H9 (cell line): Measurements from ENCODE around the gene GPR146. TPM values are rescaled to one million over a fixed set of nuclear protein-coding genes. Genes with fewer than 3 reads are reported as not detected.
A peak's percentile ranks its signal among the peaks of the same experiment; 100 is the strongest.

Experiments
- DNase-seq: peaks from one replicate; pipeline ENCODE4 v3.0.0-alpha.2; 2017
- H2AFZ ChIP-seq: one replicate; pipeline ENCODE4 v1.6.1; 2013; ENCODE audit warnings: mild to moderate bottlenecking, low read length, control low read depth, moderate library complexity
- H2AK5ac ChIP-seq: 2 replicates; pipeline ENCODE4 v1.6.1; 2013; ENCODE audit warnings: low read length, control low read depth, mixed read lengths; ENCODE audit not compliant: insufficient read length
- H2BK120ac ChIP-seq: one replicate; pipeline ENCODE4 v1.6.1; 2013; ENCODE audit warnings: low read depth, mild to moderate bottlenecking, low read length, control low read depth, inconsistent platforms; ENCODE audit not compliant: poor library complexity, severe bottlenecking
- H2BK12ac ChIP-seq: 2 replicates; pipeline ENCODE4 v1.6.1; 2013; ENCODE audit warnings: low read length, control low read depth, mixed read lengths, low read depth; ENCODE audit not compliant: insufficient read length
- H2BK15ac ChIP-seq: 2 replicates; pipeline ENCODE4 v1.6.1; 2013; ENCODE audit warnings: low read depth, low read length, control low read depth
- H2BK20ac ChIP-seq: one replicate; pipeline ENCODE4 v1.6.1; 2013; ENCODE audit warnings: low read depth, mild to moderate bottlenecking, low read length, control low read depth, inconsistent platforms; ENCODE audit not compliant: poor library complexity, severe bottlenecking
- H2BK5ac ChIP-seq: 2 replicates; pipeline ENCODE4 v1.6.1; 2013; ENCODE audit warnings: low read length, control low read depth, mixed read lengths; ENCODE audit not compliant: insufficient read length
- H3K14ac ChIP-seq: 2 replicates; pipeline ENCODE4 v1.6.1; 2013; ENCODE audit warnings: low read length, control low read depth; ENCODE audit not compliant: insufficient read depth
- H3K18ac ChIP-seq: 2 replicates; pipeline ENCODE4 v1.6.1; 2013; ENCODE audit warnings: low read depth, mild to moderate bottlenecking, mixed read lengths, low read length, control low read depth; ENCODE audit not compliant: insufficient read length
- H3K23ac ChIP-seq: 2 replicates; pipeline ENCODE4 v1.6.1; 2013; ENCODE audit warnings: low read length, control low read depth, mixed read lengths, low read depth; ENCODE audit not compliant: insufficient read length
- H3K23me2 ChIP-seq: 2 replicates; pipeline ENCODE4 v1.6.1; 2013; ENCODE audit warnings: low read depth, mild to moderate bottlenecking, mixed read lengths, low read length, control low read depth; ENCODE audit not compliant: insufficient read length, poor library complexity, severe bottlenecking
- H3K27ac ChIP-seq: 2 replicates; pipeline ENCODE4 v1.5.1; 2013; ENCODE audit warnings: low read length, control low read depth, mixed read lengths, low read depth; ENCODE audit not compliant: insufficient read length
- H3K27me3 ChIP-seq: 2 replicates; pipeline ENCODE4 v1.6.1; 2013; ENCODE audit warnings: low read length, control low read depth, inconsistent platforms; ENCODE audit not compliant: insufficient read depth
- H3K4ac ChIP-seq: 2 replicates; pipeline ENCODE4 v1.6.1; 2013; ENCODE audit warnings: low read depth, mild to moderate bottlenecking, control low read depth, inconsistent platforms, low read length, moderate library complexity
- H3K4me1 ChIP-seq: 2 replicates; pipeline ENCODE4 v1.6.1; 2013; ENCODE audit warnings: low read length, control low read depth, inconsistent platforms; ENCODE audit not compliant: insufficient read depth
- H3K4me2 ChIP-seq: 2 replicates; pipeline ENCODE4 v1.6.1; 2013; ENCODE audit warnings: low read length, control low read depth, mixed read lengths; ENCODE audit not compliant: insufficient read length, insufficient read depth
- H3K56ac ChIP-seq: 2 replicates; pipeline ENCODE4 v1.6.1; 2013; ENCODE audit warnings: low read depth, mild to moderate bottlenecking, mixed read lengths, low read length, control low read depth; ENCODE audit not compliant: insufficient read length
- H3K79me1 ChIP-seq: 2 replicates; pipeline ENCODE4 v1.6.1; 2013; ENCODE audit warnings: low read depth, mild to moderate bottlenecking, moderate library complexity, low read length, control low read depth, inconsistent platforms; ENCODE audit not compliant: insufficient read depth, poor library complexity, severe bottlenecking
- H3K79me2 ChIP-seq: 2 replicates; pipeline ENCODE4 v1.6.1; 2013; ENCODE audit warnings: low read length, control low read depth, inconsistent platforms; ENCODE audit not compliant: insufficient read depth
- H3K9ac ChIP-seq: 2 replicates; pipeline ENCODE4 v1.6.1; 2013; ENCODE audit warnings: low read length, control low read depth, mixed read lengths; ENCODE audit not compliant: insufficient read length; ENCODE audit errors: extremely low read depth
- H3K9me3 ChIP-seq: one replicate; pipeline ENCODE4 v1.6.1; 2013; ENCODE audit warnings: low read depth, low read length, inconsistent platforms; ENCODE audit not compliant: control insufficient read depth
- H3T11ph ChIP-seq: one replicate; pipeline ENCODE4 v1.6.1; 2013; ENCODE audit warnings: mild to moderate bottlenecking, low read length, control low read depth, inconsistent platforms
- H4K20me1 ChIP-seq: one replicate; pipeline ENCODE4 v1.6.1; 2013; ENCODE audit not compliant: control insufficient read depth, insufficient read length, insufficient read depth
- H4K5ac ChIP-seq: 2 replicates; pipeline ENCODE4 v1.6.1; 2013; ENCODE audit warnings: low read depth, mild to moderate bottlenecking, mixed read lengths, low read length, control low read depth; ENCODE audit not compliant: insufficient read length
- H4K8ac ChIP-seq: replicated peaks from 2 replicates; pipeline ENCODE4 v1.6.1; 2013; ENCODE audit warnings: low read length, control low read depth, mixed read lengths, low read depth; ENCODE audit not compliant: insufficient read length
- H4K91ac ChIP-seq: 2 replicates; pipeline ENCODE4 v1.6.1; 2013; ENCODE audit warnings: low read depth, mild to moderate bottlenecking, moderate library complexity, mixed read lengths, low read length, control low read depth; ENCODE audit not compliant: insufficient read length
- H3K27ac Mint-ChIP-seq, 3 experiments: 2 replicates in 2 of 3; 3 replicates in 1 of 3; pipeline ENCODE4 v1.8.0; 2020 to 2021; ENCODE audit warnings: mixed read lengths in 3 of 3, mild to moderate bottlenecking in 1 of 3, moderate library complexity in 1 of 3
- H3K27me3 Mint-ChIP-seq: 2 replicates; pipeline ENCODE4 v1.8.0; 2021; ENCODE audit warnings: low read depth, mild to moderate bottlenecking, moderate library complexity, mixed read lengths
- H3K36me3 Mint-ChIP-seq, 3 experiments: 2 replicates in 2 of 3; 3 replicates in 1 of 3; pipeline ENCODE4 v1.8.0; 2020 to 2021; ENCODE audit warnings: low read depth in 3 of 3, mixed read lengths in 3 of 3; ENCODE audit not compliant: insufficient read depth in 1 of 3
- H3K4me1 Mint-ChIP-seq, 2 experiments: 2 replicates each; pipeline ENCODE4 v1.8.0; 2020; ENCODE audit warnings: mixed read lengths in 2 of 2
- H3K4me3 Mint-ChIP-seq, 2 experiments: 2 replicates in 1 of 2; 3 replicates in 1 of 2; pipeline ENCODE4 v1.8.0; 2020 to 2021; ENCODE audit warnings: mild to moderate bottlenecking in 2 of 2, mixed read lengths in 2 of 2, moderate library complexity in 1 of 2
- H3K9me3 Mint-ChIP-seq, 2 experiments: 2 replicates in 1 of 2; 3 replicates in 1 of 2; pipeline ENCODE4 v1.8.0; 2020; ENCODE audit warnings: mild to moderate bottlenecking in 2 of 2, mixed read lengths in 2 of 2, moderate library complexity in 1 of 2
- CTCF ChIP-seq: fragments of 200-600 bp; sonication (generic); conservative IDR thresholded peaks from 3 replicates; pipeline ENCODE4 v1.8.0; 2021; ENCODE audit warnings: antibody characterized with exemption, mild to moderate bottlenecking
- WGBS: extraction: QIAGEN DNeasy Blood & Tissue Kit; methylation state at CpG from one replicate; pipeline ENCODE4 v1.1.7; 2013; ENCODE audit warnings: missing lambda C conversion rate, low lambda C conversion rate, mixed read lengths; ENCODE audit not compliant: insufficient read length; ENCODE audit errors: extremely low coverage; 5-methylcytosine and 5-hydroxymethylcytosine counted together
- total RNA-seq: library from RNA; stranded (reverse); gene quantifications from 2 replicates; pipeline ENCODE4 v1.2.1, GENCODE V29; 2021

The GPR146 gene
- total RNA-seq, 1 experiment from 2014 or later = 1.4 TPM

GRCh38 chr7:1056785-1057410 lies 12.6 kb downstream of the GPR146 start:
- H3K27me3 Mint-ChIP-seq = no peaks in the 10 kb centered on the region
- no peak overlapping the region for H3K14ac ChIP-seq
- no peaks in the 10 kb centered on the region for H3K9me3 ChIP-seq
- H2AFZ ChIP-seq = no peak overlapping the region
- no peak overlapping the region for H3T11ph ChIP-seq
- no peak overlapping the region for H3K4me2 ChIP-seq
- H3K79me2 ChIP-seq = 0 out of 2 replicates have a peak, but pooled peaks cover 1% of the 10 kb centered on the region
- no peak overlapping the region for H2BK12ac ChIP-seq
- H3K27ac Mint-ChIP-seq = 0 out of 7 replicates have a peak overlapping the region, but pooled peaks of 1 of the 3 experiments have one; percentile 3
- no CpG with 5 or more reads among the region's 27 CpGs for WGBS
- H3K27ac ChIP-seq = no peak overlapping the region
- H4K8ac ChIP-seq = no peak overlapping the region
- no peaks in the 10 kb centered on the region for H4K20me1 ChIP-seq
- no peak overlapping the region for H3K18ac ChIP-seq
- no peak overlapping the region for H3K56ac ChIP-seq
- no peaks in the 10 kb centered on the region for H3K27me3 ChIP-seq
- peaks cover 6% of the 10 kb centered on the region; the same call in 1 of the 2 replicates for H3K4me1 ChIP-seq
- H3K4me3 Mint-ChIP-seq = no peak overlapping the region
- H2AK5ac ChIP-seq = no peak overlapping the region
- H2BK15ac ChIP-seq = no peak overlapping the region
- H3K23ac ChIP-seq = no peak overlapping the region
- H3K9me3 Mint-ChIP-seq = no peaks in the 10 kb centered on the region
- no peak overlapping the region for H2BK120ac ChIP-seq
- peaks cover 25 to 46% of the 10 kb centered on the region in 2 experiments for H3K4me1 Mint-ChIP-seq
- no peak for TF ChIP-seq CTCF
- H3K9ac ChIP-seq = no peak overlapping the region
- H3K23me2 ChIP-seq = no peaks in the 10 kb centered on the region
- peaks cover 0 to 4% (median 2%) of the 10 kb centered on the region in 3 experiments; a peak in 2 of 7 replicates for H3K36me3 Mint-ChIP-seq
- no peak overlapping the region for H4K5ac ChIP-seq
- no peak overlapping the region for H2BK5ac ChIP-seq
- DNase-seq = no peak
- no peak overlapping the region for H4K91ac ChIP-seq
- no peak overlapping the region for H3K4ac ChIP-seq
- H3K79me1 ChIP-seq = no peaks in the 10 kb centered on the region
- H2BK20ac ChIP-seq = no peak overlapping the region
